CD4-positive, alpha-beta T cell treated with Interleukin-15 for 1 hour (primary cell): ENCODE measurements around the gene OR10H2.
"Not testable (repeated sequence)": the region's sequence is repeated elsewhere in the genome, so short reads cannot be mapped to it uniquely, and the experiment has no call there.

ENCODE experiments used
- DNase-seq: peaks from one replicate; pipeline ENCODE4 v3.0.0-alpha.2; 2020

Gene OR10H2

GRCh38 chr19:15727724-15728123, at the start of gene OR10H2:
Gene OR10H2 (plus strand): TSS chr19:15728024. CDS start chr19:15728044, 20 bp downstream.
- no peak for DNase-seq

GRCh38 chr19:15679089-15679488, 48.7 kb upstream of the OR10H2 start:
- no peak for DNase-seq

- DNase-seq = not testable (repeated sequence)
Observed at GRCh38 chr19:15679865-15680264, 48.0 kb upstream of the OR10H2 start.

- DNase-seq = no peak
Observed at GRCh38 chr19:15680478-15681322, 47.1 kb upstream of the OR10H2 start.

GRCh38 chr19:15683411-15683810, 44.4 kb upstream of the OR10H2 start:
- DNase-seq = no peak

- no peak for DNase-seq
Observed at GRCh38 chr19:15684828-15685227, 43.0 kb upstream of the OR10H2 start.

GRCh38 chr19:15696654-15697194, 31.1 kb upstream of the OR10H2 start:
- no peak for DNase-seq

- no peak for DNase-seq
Observed at GRCh38 chr19:15701757-15702533, 25.9 kb upstream of the OR10H2 start.

GRCh38 chr19:15702534-15702930, 25.3 kb upstream of the OR10H2 start:
- DNase-seq = peak; percentile 24

- DNase-seq = no peak
Observed at GRCh38 chr19:15714638-15715037, 13.2 kb upstream of the OR10H2 start.

- DNase-seq = no peak
Observed at GRCh38 chr19:15715642-15716041, 12.2 kb upstream of the OR10H2 start.

- no peak for DNase-seq
Observed at GRCh38 chr19:15717809-15718208, 10.0 kb upstream of the OR10H2 start.

GRCh38 chr19:15721268-15721667, 6.6 kb upstream of the OR10H2 start:
- DNase-seq = no peak

- DNase-seq = no peak
Observed at GRCh38 chr19:15722956-15723355, 4.9 kb upstream of the OR10H2 start.

- no peak for DNase-seq
Observed at GRCh38 chr19:15730538-15730937, 2.7 kb downstream of the OR10H2 start.

- DNase-seq = no peak
Observed at GRCh38 chr19:15732388-15732787, 4.6 kb downstream of the OR10H2 start.

- DNase-seq = no peak
Observed at GRCh38 chr19:15733895-15734294, 6.1 kb downstream of the OR10H2 start.

- no peak for DNase-seq
Observed at GRCh38 chr19:15737722-15738121, 9.9 kb downstream of the OR10H2 start, which contains the start of gene OR10H3. Gene OR10H3 (plus strand): TSS chr19:15737985. CDS start chr19:15741393, 3,408 bp downstream.

GRCh38 chr19:15740785-15741184, 13.0 kb downstream of the OR10H2 start:
- no peak for DNase-seq

GRCh38 chr19:15748239-15748638, 20.4 kb downstream of the OR10H2 start:
- DNase-seq = no peak

GRCh38 chr19:15758379-15758778, 30.6 kb downstream of the OR10H2 start:
- no peak for DNase-seq

- DNase-seq = no peak
Observed at GRCh38 chr19:15759962-15760565, 32.2 kb downstream of the OR10H2 start.

GRCh38 chr19:15769586-15769985, 41.8 kb downstream of the OR10H2 start:
- no peak for DNase-seq
